ENCODE results near the gene POLQ.
"Not testable (repeated sequence)": the region's sequence is repeated elsewhere in the genome, so short reads cannot be mapped to it uniquely, and the experiment has no call there.

Gene POLQ

DNA sequence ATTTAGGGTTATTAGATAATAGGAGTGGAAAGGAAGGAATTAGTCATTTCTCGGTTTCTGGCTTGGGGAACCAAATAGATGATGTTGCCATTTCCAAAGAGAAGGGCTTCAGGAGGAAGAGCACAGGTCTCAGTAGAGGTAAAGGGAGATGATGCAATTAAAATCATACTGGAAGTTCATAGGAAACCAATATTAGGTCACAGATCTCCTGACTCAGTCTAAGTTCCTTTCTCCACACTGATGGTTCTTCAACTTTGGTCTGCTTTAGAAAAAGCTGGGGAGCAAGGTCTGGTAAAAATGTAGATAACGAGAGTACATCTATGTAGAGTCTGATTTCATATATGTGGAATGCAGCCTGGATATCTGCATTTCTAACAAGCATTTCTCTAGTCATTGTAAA, 130.9 kb downstream of the POLQ start:
- no peak for ATAC-seq

DNA sequence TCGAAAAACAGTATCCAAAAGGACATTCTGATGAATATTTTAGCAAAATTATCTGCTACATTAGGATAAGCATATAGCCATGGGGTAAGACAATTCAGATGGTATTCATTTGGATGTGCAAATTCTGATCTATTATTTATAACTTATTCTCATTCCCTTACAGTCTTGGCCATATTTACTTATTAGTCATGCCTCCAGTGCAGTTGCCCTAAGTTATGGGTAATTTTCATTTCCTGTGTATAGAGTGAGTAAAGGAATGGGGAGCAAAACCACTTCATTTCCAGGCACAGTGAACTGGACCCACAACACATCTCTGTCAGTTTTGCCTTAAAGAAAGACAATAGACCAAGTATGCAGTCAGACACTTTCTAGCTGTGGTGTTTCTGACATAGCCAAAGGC, 134.3 kb downstream of the POLQ start:
- ATAC-seq = no peak

DNA sequence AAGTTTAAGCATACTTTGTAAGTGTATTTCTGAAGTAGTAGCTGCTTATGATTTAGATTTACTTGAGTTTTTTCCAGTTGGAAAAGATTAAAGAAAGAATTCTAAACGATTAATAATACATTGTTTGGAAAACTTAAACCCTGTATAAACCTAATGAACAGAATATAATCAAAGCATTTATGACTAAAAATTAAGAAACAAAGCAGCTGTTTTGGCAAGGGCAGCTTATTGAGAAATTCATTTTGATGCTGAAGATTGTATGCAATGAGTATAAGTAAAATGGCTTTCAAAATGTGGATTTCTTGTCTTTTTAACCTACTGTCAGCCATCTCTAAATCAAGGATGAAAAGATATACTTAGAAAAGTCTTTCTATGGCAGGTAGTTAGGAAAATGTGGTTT, 140.2 kb downstream of the POLQ start:
- ATAC-seq = no peak

DNA sequence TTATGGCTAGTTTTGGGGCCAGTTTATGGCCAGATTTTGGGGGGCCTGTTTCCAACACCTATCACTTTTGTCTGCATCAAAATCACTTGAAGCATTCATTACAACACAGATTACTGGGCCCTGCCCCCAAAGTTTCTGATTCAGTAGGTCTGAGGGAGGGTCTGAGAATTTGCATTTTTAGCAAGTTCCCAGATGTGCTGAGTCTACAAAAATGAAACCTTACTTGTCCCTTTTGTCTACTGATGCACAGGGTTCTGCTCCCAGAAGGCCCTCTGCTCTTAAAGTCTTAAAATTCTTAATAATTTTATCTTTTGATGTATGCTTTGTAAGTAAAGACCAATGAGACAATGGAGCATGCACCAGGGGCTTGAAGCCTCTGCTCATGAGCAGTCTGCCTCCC, 146.0 kb downstream of the POLQ start:
- no peak for ATAC-seq

DNA sequence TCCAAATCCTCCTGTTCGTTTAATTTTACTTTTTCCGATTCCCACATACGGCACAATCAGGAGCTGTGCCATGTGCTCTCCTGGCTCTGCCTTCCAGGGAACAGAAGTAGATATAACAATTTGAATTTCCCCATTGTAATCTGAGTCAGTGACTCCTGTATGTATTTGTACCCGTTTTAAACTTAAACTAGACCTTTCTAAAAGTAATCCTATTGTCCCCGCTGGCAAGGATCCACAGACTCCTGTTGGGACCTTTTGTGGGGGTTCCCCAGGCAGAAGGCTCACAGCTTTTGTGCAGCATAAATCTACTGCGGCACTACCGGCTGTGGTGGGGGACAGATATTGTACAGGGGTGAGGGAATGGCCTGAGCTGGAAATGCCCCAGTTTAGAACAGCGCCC, 147.7 kb downstream of the POLQ start:
- ATAC-seq = not testable (repeated sequence)

DNA sequence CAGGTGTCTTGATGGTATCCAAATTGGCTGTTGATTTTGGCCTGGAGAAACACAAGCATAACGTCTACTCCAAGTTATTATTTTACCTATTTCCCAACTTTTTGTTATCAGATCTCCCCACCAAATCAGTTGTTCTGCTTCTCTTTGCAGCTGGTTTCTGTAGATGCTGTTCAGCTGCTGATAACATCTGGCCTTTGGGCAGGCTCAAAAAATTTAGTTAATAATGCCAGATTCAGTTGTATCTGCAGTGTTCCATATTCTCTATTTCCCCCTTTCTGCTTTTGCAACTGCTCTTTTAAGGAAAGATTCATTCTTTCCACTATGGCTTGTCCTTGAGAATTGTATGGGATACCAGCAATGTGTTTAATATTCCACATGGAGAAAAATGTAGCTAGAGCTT, 149.8 kb downstream of the POLQ start:
- not testable (repeated sequence) for ATAC-seq

DNA sequence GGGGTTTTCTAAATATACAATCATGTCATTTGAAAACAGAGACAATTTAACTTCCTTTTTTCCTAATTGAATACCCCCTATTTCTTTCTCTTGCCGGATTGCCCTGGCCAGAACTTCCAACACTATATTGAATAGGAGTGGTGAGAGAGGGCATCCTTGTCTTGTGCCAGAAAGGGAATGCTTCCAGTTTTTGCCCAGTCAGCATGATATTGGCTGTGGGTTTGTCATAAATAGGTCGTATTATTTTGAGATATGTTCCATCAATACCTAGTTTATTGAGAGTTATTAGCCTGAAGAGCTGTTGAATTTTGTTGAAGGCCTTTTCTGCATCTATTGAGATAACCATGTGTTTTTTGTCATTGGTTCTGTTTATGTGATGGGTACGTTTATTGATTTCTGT, 157.5 kb downstream of the POLQ start:
- not testable (repeated sequence) for ATAC-seq
